ENCODE measurements around the gene ANKDD1B. TPM values are rescaled to one million over a fixed set of nuclear protein-coding genes. Genes with fewer than 3 reads are reported as not detected.

ANKDD1B gene
- total RNA-seq, 1 experiment from 2014 or later = not detected

- DNase-seq (ENCODE audit: low spot score) = no peak
These were observed 5.2 kb downstream of the ANKDD1B start for GRCh38 chr5:75616371-75616881.

GRCh38 chr5:75616971-75617621 lies 5.8 kb downstream of the ANKDD1B start:
- no peak for DNase-seq (ENCODE audit: low spot score)

- DNase-seq (ENCODE audit: low spot score) = no peak
These were observed 6.6 kb downstream of the ANKDD1B start for GRCh38 chr5:75617736-75618352.

- no peak for DNase-seq (ENCODE audit: low spot score)
These were observed 9.1 kb downstream of the ANKDD1B start for GRCh38 chr5:75620184-75620959.

- DNase-seq (ENCODE audit: low spot score) = peak; percentile 21
These were observed 11.3 kb downstream of the ANKDD1B start for GRCh38 chr5:75622564-75622963.

GRCh38 chr5:75623846-75624245 lies 12.6 kb downstream of the ANKDD1B start:
- DNase-seq (ENCODE audit: low spot score) = no peak

GRCh38 chr5:75626959-75627358 lies 15.7 kb downstream of the ANKDD1B start:
- DNase-seq (ENCODE audit: low spot score) = no peak

GRCh38 chr5:75627801-75628200 lies 16.5 kb downstream of the ANKDD1B start:
- no peak for DNase-seq (ENCODE audit: low spot score)

GRCh38 chr5:75630875-75631274 lies 19.6 kb downstream of the ANKDD1B start:
- DNase-seq (ENCODE audit: low spot score) = no peak

- DNase-seq (ENCODE audit: low spot score) = no peak
These were observed 21.1 kb downstream of the ANKDD1B start for GRCh38 chr5:75632321-75632720.

GRCh38 chr5:75637949-75638348 lies 26.7 kb downstream of the ANKDD1B start:
- no peak for DNase-seq (ENCODE audit: low spot score)

GRCh38 chr5:75639535-75640311 lies 28.5 kb downstream of the ANKDD1B start:
- DNase-seq (ENCODE audit: low spot score) = no peak

GRCh38 chr5:75640395-75640794 lies 29.1 kb downstream of the ANKDD1B start:
- DNase-seq (ENCODE audit: low spot score) = peak; percentile 26

GRCh38 chr5:75640826-75641225 lies 29.6 kb downstream of the ANKDD1B start:
- DNase-seq (ENCODE audit: low spot score) = no peak

GRCh38 chr5:75648712-75649111 lies 37.5 kb downstream of the ANKDD1B start:
- no peak for DNase-seq (ENCODE audit: low spot score)

GRCh38 chr5:75651575-75652238 lies 40.5 kb downstream of the ANKDD1B start:
- no peak for DNase-seq (ENCODE audit: low spot score)

GRCh38 chr5:75653521-75653920 lies 42.3 kb downstream of the ANKDD1B start:
- DNase-seq (ENCODE audit: low spot score) = no peak

- no peak for DNase-seq (ENCODE audit: low spot score)
These were observed 43.5 kb downstream of the ANKDD1B start for GRCh38 chr5:75654693-75655295.

GRCh38 chr5:75656311-75657003 lies 45.2 kb downstream of the ANKDD1B start:
- no peak for DNase-seq (ENCODE audit: low spot score)

GRCh38 chr5:75659791-75660450 lies 48.7 kb downstream of the ANKDD1B start:
- no peak for DNase-seq (ENCODE audit: low spot score)
